Activated T-helper 17 cell treated with anti-CD3 and anti-CD28 coated beads, Interleukin-2, amount 50 U/mL, for 72 hours (primary cell): ENCODE data around the gene C5orf58. TPM values are rescaled to one million over a fixed set of nuclear protein-coding genes. Genes with fewer than 3 reads are reported as not detected.

Source experiments
- ATAC-seq: fragments of 150-1000 bp; cut with Tn5 transposase; replicated peaks from 2 replicates; pipeline ENCODE4 v1.10.0; 2021; ENCODE audit warnings: mild to moderate bottlenecking, moderate library complexity
- H3K27ac Mint-ChIP-seq: one replicate; pipeline ENCODE4 v1.8.0; 2022; ENCODE audit warnings: mixed read lengths
- H3K27me3 Mint-ChIP-seq: one replicate; pipeline ENCODE4 v1.8.0; 2022; ENCODE audit warnings: mixed read lengths
- H3K36me3 Mint-ChIP-seq: one replicate; pipeline ENCODE4 v1.8.0; 2022; ENCODE audit warnings: low read depth, mild to moderate bottlenecking, mixed read lengths
- H3K4me1 Mint-ChIP-seq: one replicate; pipeline ENCODE4 v1.8.0; 2022; ENCODE audit warnings: mixed read lengths
- H3K4me3 Mint-ChIP-seq: one replicate; pipeline ENCODE4 v1.8.0; 2022; ENCODE audit warnings: mild to moderate bottlenecking, mixed read lengths
- H3K9me3 Mint-ChIP-seq: one replicate; pipeline ENCODE4 v1.8.0; 2022; ENCODE audit warnings: mixed read lengths
- total RNA-seq, 2 donors: library from RNA; stranded (reverse); gene quantifications; one replicate each; pipeline ENCODE4 v1.2.3, GENCODE V29; 2022

Gene C5orf58, protein sequence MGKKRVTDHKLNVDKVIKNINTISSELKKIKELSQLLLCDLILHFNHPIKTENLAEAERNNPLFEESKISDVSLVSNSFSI
- not detected for total RNA-seq

GRCh38 chr5:170232786-170233185 is at the start of gene C5orf58:
Gene C5orf58 (plus strand): TSS chr5:170232985. CDS start chr5:170234977, 1,992 bp downstream.
- Mint-ChIP-seq H3K36me3 (no peaks in the 10 kb centered on the region), H3K4me1 (no peaks in the 10 kb centered on the region), H3K27me3 (no peaks in the 10 kb centered on the region), H3K4me3 (no peak within 1 kb of the TSS), H3K27ac (no peak within 1 kb of the TSS), H3K9me3 (no peaks in the 10 kb centered on the region)
- no peak for ATAC-seq

GRCh38 chr5:170183816-170184687 is 48.7 kb upstream of the C5orf58 start:
- H3K36me3 Mint-ChIP-seq: no peaks in the 10 kb centered on the region
- peaks cover 3% of the 10 kb centered on the region for H3K27me3 Mint-ChIP-seq
- ATAC-seq: peak; percentile 81
- H3K4me1 Mint-ChIP-seq: no peaks in the 10 kb centered on the region
- H3K9me3 Mint-ChIP-seq: no peaks in the 10 kb centered on the region
- no peak overlapping the region for H3K27ac Mint-ChIP-seq
- H3K4me3 Mint-ChIP-seq: no peak overlapping the region

- no peak for ATAC-seq
- no peak overlapping the region for H3K27ac Mint-ChIP-seq
- H3K4me3 Mint-ChIP-seq: no peak overlapping the region
- H3K36me3 Mint-ChIP-seq: no peaks in the 10 kb centered on the region
- H3K9me3 Mint-ChIP-seq: no peaks in the 10 kb centered on the region
- no peaks in the 10 kb centered on the region for H3K4me1 Mint-ChIP-seq
- peaks cover 3% of the 10 kb centered on the region for H3K27me3 Mint-ChIP-seq
Measured at GRCh38 chr5:170184737-170185136, 48.0 kb upstream of the C5orf58 start.

- no peaks in the 10 kb centered on the region for H3K9me3 Mint-ChIP-seq
- H3K27ac Mint-ChIP-seq: no peak overlapping the region
- H3K27me3 Mint-ChIP-seq: peaks cover 3% of the 10 kb centered on the region
- H3K4me3 Mint-ChIP-seq: no peak overlapping the region
- H3K4me1 Mint-ChIP-seq: no peaks in the 10 kb centered on the region
- H3K36me3 Mint-ChIP-seq: no peaks in the 10 kb centered on the region
- no peak for ATAC-seq
Measured at GRCh38 chr5:170186156-170186555, 46.6 kb upstream of the C5orf58 start.

GRCh38 chr5:170186856-170187255 is 45.9 kb upstream of the C5orf58 start:
- ATAC-seq: no peak
- H3K27me3 Mint-ChIP-seq: peaks cover 3% of the 10 kb centered on the region

DNA sequence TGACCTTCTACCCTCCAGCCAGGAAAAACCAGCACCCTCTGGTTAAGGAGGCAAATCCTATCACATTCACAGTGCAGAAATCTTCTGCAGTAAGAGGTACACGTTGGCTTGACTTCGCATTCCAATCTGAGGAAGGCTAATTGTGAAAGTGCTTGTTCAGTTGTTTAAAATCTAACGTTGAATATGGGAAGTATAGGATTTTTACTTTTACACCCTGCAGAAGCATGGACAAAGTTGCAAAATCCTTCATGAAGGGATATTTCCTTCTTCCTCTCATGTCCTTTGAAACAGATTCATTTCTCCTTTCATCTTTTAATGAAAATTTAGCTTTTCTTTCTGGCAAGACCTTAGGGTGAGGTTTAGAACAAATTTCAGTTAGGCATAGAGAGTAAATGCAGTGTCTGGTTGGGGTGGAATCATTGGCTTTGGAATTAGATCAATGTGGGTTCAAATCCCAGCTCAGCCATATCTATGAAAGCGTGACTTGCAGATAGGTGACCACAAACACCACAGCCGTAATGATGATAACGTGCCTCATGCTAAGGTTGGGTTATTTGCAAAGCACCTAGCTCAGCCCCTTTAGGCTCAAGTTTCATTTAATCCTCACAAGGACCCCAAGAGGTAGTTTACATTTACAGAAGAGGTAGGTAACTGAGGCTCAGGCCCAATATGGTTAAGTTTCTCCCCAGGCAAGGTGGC is 42.2 kb upstream of the C5orf58 start:
- H3K36me3 Mint-ChIP-seq: no peaks in the 10 kb centered on the region
- no peak overlapping the region for H3K27ac Mint-ChIP-seq
- no peak for ATAC-seq
- no peaks in the 10 kb centered on the region for H3K27me3 Mint-ChIP-seq
- no peak overlapping the region for H3K4me3 Mint-ChIP-seq
- H3K9me3 Mint-ChIP-seq: no peaks in the 10 kb centered on the region
- no peaks in the 10 kb centered on the region for H3K4me1 Mint-ChIP-seq

More at GRCh38 chr5:170186856-170187255, 45.9 kb upstream of the C5orf58 start:
- no peaks in the 10 kb centered on the region for H3K9me3 Mint-ChIP-seq
- no peak overlapping the region for H3K27ac Mint-ChIP-seq
- H3K36me3 Mint-ChIP-seq: no peaks in the 10 kb centered on the region
- no peaks in the 10 kb centered on the region for H3K4me1 Mint-ChIP-seq
- no peak overlapping the region for H3K4me3 Mint-ChIP-seq

- no peak overlapping the region for H3K27ac Mint-ChIP-seq
- no peak overlapping the region for H3K4me3 Mint-ChIP-seq
- no peaks in the 10 kb centered on the region for H3K27me3 Mint-ChIP-seq
- no peaks in the 10 kb centered on the region for H3K9me3 Mint-ChIP-seq
- H3K4me1 Mint-ChIP-seq: no peaks in the 10 kb centered on the region
- ATAC-seq: no peak
- no peaks in the 10 kb centered on the region for H3K36me3 Mint-ChIP-seq
Measured at GRCh38 chr5:170192829-170193228, 40.0 kb upstream of the C5orf58 start.

DNA sequence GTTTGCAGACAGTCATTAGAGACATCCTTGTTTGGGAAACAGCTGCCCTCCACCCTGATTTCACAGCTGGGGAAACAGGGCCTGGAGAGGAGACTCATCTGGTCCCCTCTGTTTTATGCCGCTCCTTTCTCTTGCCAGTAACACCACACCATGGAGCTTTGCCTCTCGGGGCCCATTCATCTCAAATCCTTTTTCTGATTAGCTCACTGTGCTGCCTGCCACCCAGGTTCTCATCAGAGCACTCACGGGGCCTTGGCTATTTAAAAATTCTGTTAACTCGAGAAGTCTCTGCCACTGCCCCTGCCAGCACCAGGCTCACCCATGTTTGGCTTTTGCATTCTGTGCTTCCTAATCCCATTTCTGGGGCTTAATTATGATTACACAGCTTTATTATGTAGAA is 36.8 kb upstream of the C5orf58 start:
- no peaks in the 10 kb centered on the region for H3K36me3 Mint-ChIP-seq
- no peaks in the 10 kb centered on the region for H3K9me3 Mint-ChIP-seq
- ATAC-seq: no peak
- no peak overlapping the region for H3K27ac Mint-ChIP-seq
- H3K27me3 Mint-ChIP-seq: no peaks in the 10 kb centered on the region
- no peak overlapping the region for H3K4me3 Mint-ChIP-seq
- H3K4me1 Mint-ChIP-seq: no peaks in the 10 kb centered on the region

DNA sequence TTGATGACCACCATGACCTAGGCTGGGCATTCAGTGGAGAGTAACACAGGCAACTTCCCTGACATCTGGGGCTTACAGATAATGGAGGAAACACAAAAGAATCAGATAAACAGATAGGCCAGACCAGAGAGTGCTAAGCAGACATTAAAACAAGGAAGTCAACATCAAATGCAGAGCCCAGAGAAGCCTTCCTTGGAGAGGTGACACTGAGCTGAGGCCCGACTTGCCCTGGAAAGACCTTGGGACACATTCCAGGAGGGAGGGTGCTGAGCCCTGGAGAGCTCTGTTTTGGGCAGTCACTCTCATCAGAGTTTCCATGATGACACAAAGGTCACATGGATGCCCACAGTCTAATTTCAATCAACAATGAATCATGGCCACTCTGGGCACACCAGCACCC is 31.9 kb upstream of the C5orf58 start:
- Mint-ChIP-seq H3K4me3 (no peak overlapping the region), H3K4me1 (no peaks in the 10 kb centered on the region), H3K27me3 (no peaks in the 10 kb centered on the region), H3K9me3 (no peaks in the 10 kb centered on the region), H3K27ac (no peak overlapping the region), H3K36me3 (no peaks in the 10 kb centered on the region)
- ATAC-seq: peak; percentile 32

- no peaks in the 10 kb centered on the region for H3K36me3 Mint-ChIP-seq
- H3K4me3 Mint-ChIP-seq: no peak overlapping the region
- no peaks in the 10 kb centered on the region for H3K4me1 Mint-ChIP-seq
- H3K27me3 Mint-ChIP-seq: no peaks in the 10 kb centered on the region
- H3K27ac Mint-ChIP-seq: no peak overlapping the region
- no peaks in the 10 kb centered on the region for H3K9me3 Mint-ChIP-seq
- no peak for ATAC-seq
Measured at GRCh38 chr5:170201311-170201710, 31.5 kb upstream of the C5orf58 start.

DNA sequence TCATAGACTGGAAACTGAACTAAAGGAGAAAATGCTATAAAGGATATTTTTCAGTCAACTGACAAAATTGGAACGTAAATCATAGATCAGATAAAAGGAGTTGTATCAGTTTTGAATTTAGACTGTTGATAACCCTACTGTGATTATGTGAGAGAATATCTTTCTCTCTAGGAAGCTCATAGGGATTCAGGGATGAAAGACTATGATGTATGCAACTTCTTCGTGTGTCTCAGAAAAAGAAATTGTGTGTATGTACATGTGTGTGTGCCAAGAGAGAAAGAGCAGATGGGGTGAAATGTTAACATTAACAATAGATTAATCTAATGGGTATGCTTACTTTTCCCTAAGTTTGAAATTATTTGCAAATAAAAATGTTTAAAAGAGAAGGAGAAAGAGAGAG is 30.7 kb upstream of the C5orf58 start:
- no peaks in the 10 kb centered on the region for H3K4me1 Mint-ChIP-seq
- ATAC-seq: no peak
- H3K9me3 Mint-ChIP-seq: no peaks in the 10 kb centered on the region
- H3K27me3 Mint-ChIP-seq: no peaks in the 10 kb centered on the region
- H3K4me3 Mint-ChIP-seq: no peak overlapping the region
- H3K27ac Mint-ChIP-seq: no peak overlapping the region
- H3K36me3 Mint-ChIP-seq: no peaks in the 10 kb centered on the region

DNA sequence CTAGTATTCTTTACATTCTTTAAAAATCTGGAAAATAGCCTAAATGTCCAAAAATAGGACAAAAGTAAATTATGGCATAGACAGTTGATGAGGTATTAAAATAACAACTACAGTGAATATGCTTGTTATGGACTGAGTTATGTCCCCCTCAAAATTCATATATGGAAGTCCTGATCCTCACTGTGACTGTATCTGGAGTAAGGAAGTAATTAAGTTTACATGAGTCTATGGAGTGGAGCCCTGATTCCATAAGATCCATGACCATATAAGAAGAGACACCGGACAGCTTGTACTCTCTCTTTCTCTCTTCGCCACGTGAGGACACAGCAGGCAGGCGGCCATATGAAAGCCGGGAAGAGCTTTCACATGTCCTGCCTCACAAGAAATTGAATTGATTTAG is 28.6 kb upstream of the C5orf58 start:
- Mint-ChIP-seq H3K4me3 (no peak overlapping the region), H3K36me3 (no peaks in the 10 kb centered on the region), H3K9me3 (no peaks in the 10 kb centered on the region), H3K27ac (no peak overlapping the region), H3K4me1 (no peaks in the 10 kb centered on the region), H3K27me3 (peaks cover 4% of the 10 kb centered on the region)
- ATAC-seq: no peak

- no peak overlapping the region for H3K27ac Mint-ChIP-seq
- H3K36me3 Mint-ChIP-seq: no peaks in the 10 kb centered on the region
- H3K9me3 Mint-ChIP-seq: no peaks in the 10 kb centered on the region
- no peak for ATAC-seq
- no peak overlapping the region for H3K4me3 Mint-ChIP-seq
- H3K4me1 Mint-ChIP-seq: no peaks in the 10 kb centered on the region
- peaks cover 7% of the 10 kb centered on the region for H3K27me3 Mint-ChIP-seq
Measured at GRCh38 chr5:170206216-170206615, 26.6 kb upstream of the C5orf58 start.

DNA sequence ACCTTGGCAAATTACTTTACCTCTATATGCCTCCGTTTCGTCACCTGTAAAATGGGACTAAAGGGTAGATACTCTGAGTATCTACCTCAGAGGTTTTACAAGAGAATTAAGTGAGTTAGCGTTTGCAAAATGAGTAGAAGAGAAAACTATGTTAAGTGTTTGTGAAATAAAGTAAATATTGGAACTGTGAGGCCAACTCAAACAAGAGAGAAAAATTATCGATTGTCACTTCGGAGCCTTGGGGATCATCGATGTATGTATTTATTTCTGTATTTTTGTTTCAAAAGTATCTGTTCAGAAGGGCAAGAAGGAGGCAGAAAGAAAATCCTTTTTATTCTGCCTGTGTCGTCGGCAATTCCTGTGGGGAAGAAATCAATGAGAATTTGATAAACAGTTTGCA is 25.8 kb upstream of the C5orf58 start:
- H3K9me3 Mint-ChIP-seq: no peaks in the 10 kb centered on the region
- no peaks in the 10 kb centered on the region for H3K4me1 Mint-ChIP-seq
- no peak for ATAC-seq
- H3K27me3 Mint-ChIP-seq: peaks cover 7% of the 10 kb centered on the region
- no peak overlapping the region for H3K4me3 Mint-ChIP-seq
- H3K27ac Mint-ChIP-seq: no peak overlapping the region
- no peaks in the 10 kb centered on the region for H3K36me3 Mint-ChIP-seq
